Right forelimb (tissue), 1 donor: ENCODE results near the gene BUB1.
A peak's percentile ranks its signal among the peaks of the same experiment; 100 is the strongest.
"Not testable (repeated sequence)": the region's sequence is repeated elsewhere in the genome, so short reads cannot be mapped to it uniquely, and the experiment has no call there.

Experiments
- DNase-seq: peaks from one replicate; pipeline ENCODE4 v3.0.0-alpha.2; 2018

Gene BUB1

DNA sequence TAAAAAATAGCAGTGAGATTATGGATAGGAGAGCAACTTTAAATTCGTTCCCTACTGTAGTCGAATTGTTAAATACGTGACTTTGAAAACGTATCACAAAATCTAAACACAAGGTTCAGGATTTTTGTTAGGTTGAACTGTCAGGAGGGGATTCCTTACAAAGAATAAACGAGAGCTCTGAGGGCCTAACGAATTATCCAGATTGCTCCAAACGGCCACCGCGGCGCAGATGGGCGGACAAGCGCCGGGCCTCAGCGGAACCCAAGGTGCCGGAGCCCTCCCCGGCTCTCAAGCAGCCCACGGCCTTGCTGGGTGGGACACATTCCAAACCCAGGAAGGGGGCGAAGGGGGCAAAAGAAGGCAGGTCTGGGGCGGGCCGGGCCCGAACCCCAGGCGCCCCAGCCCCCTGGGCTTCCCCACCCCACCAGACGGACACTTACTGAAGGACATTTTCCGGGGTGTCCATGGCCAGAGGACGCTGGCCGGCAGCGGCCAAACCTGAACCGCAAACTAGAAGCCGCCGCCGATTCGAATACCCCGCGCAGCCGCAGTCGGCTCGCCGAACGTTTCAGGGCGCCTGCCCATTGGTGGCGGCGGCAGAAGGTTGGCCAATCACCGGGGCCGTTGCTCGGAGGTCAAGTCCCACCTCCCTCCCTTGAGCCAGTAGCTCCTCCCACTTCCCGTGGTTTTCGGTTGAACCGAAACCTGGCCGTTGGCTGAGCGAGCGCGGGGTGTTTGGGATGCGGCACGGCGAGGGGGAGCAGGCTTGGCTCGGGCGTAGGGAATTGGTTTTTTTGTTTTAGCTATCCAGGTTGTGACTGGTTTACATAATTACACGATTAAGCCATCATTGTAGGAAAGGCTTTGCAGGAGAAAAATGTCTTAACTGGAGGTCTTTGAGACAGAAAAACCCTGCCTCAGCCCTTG is at the start of gene BUB1:
BUB1 (minus strand) TSS at position 534 of the 927 bp plus-strand sequence; CDS start at position 466, 68 bp downstream.
- peak; percentile 97 for DNase-seq

DNA sequence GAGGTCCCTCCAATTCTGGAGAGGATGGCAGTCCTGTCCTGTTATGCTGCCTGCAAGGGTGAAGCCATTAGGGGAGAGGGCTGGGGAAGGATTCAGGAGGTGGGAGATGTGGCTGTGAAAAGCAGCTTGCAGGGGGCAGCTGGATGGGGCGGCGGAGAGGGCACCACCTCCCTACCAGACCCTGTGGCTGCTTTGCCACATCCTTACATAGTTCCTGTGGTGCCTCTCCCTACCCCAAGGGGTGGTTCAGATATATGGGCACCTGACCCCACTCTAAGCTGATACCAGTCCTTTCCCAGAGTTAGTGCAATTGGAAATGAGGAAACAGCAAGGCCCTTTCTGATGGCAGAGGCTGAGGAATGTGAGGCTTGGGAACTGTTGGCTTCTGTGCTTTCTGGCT is 48.4 kb upstream of the BUB1 start:
- no peak for DNase-seq

DNA sequence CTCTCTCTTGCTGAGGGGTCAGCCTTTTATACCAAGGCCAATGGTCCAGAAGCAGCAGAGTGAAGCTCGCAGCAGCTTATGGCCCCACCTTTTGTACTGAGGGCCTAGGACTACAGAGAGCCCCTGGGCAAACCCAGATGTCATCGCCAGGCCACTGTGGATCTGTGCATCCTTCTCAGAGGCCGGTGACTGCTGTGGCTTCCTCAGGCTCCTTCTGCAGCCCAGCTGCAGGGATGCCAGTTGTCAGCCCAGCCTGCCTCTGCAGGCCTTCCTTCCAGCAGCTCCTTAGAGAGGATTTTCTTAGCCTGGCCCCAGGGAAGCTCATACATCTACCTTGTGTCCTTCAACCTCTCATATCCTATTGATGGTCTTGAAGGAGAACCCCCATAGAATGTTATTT is 48.0 kb upstream of the BUB1 start:
- no peak for DNase-seq

DNA sequence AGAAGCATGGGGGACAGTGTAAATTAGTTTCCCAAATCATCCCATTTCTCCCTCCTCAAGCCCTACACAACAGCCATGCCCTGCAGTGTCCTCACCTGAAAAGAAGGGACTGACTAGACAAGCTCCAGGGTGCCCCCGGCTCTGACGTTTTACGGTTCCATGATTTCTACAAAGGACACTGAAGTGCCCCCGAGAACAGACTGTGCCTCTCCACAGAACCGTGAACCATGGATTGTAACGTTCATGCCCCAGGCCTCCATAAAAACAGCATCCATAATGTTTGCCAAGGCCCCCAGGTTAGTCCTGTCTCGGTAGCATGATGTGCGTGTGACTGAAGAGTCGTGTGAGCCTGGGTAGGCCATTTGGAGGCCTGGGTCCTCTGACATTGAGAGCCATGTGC is 47.5 kb upstream of the BUB1 start:
- no peak for DNase-seq

DNA sequence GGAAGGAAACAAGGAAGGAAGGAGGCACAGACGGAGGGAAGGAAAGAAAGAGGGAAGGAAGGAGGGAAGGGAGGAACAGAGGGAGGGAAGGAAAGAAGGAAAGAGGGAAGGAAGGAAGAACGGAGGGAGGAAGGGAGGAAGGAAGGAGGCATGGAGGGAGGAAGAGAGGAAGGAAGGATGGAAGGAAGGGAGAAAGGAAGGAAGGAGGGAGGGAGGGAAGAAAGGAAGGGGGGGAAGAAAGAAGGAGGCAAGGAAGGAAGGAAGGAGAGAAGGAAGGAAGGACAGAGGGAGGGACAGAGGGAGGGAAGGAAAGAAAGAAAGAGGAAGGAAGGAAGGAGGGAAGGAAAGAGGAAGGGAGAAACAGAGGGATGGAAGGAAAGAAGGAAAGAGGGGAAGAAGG is 47.0 kb upstream of the BUB1 start:
- DNase-seq, result no peak

DNA sequence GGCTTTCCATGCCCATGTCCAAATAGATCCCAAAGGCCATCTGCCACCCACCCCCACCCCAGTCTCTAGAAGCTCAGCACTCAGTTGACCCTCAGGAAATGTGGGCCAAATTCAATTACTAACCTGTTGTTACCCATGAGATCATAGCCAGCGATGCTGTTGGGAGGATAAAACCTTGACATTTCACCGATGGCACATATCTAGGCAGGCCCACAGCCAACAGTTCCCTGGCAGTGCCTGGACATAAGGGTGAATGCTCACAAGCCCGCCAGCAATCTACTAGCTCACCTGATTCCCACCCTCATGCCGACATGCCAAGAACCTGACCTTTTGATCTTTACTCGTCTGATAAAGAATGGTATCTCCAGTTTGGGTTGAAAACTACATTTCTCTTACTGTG is 42.7 kb upstream of the BUB1 start:
- DNase-seq, result no peak

DNA sequence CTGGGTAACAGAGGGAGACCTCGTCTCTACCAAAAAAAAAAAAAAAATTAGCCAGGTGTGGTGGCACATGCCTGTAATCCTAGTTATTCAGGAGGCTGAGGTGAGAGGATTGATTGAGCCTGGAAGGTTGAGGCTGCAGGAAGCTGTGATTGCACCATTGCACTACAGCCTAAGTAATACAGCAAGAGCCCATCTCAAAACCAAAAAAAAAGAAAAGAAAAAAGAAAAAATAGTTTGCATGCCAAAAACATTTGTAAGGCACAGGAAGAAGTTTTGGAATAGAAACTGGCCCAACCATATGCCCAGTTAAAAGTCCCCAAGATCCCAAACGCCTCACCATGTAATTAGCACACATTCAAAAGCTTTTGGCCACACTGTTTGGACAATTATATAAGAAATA is 41.1 kb upstream of the BUB1 start:
- no peak for DNase-seq

DNA sequence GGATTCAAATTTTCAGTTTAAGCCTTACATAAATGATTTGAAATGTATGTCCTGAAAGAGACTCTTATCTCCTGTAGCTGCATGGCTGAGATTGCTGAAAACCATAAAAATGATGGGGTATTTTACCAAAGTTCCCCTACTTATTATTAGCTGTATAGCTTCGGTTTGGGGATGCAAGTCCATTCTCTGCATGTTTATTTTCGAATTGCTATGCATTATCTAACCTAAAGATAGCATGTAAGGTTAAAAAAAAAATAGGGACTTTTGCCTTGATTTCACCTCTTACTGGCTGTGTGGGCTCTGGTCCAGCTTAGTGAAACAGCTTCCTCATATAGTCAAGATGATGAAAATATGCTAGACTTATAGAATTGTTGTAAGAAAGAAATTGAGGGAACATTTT is 40.5 kb upstream of the BUB1 start:
- no peak for DNase-seq

DNA sequence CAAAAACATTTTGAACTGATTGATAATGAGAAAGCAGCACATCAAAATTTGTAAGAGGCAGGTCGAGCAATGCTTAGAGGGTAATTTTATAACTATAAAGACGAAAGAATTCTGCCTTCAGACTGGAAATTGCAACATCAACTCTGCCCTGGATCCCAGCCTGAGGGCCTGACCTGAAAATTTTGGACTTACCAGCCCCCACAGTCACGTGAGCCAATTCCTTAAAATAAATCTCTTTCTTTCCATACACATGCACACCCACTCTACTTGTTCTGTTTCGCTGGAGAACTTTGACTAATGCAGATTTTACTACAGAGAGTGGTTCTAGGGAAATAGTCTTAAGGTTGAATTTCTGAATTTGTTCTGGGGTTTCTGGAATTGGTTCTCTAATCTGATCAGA is 39.9 kb upstream of the BUB1 start:
- DNase-seq, result no peak

DNA sequence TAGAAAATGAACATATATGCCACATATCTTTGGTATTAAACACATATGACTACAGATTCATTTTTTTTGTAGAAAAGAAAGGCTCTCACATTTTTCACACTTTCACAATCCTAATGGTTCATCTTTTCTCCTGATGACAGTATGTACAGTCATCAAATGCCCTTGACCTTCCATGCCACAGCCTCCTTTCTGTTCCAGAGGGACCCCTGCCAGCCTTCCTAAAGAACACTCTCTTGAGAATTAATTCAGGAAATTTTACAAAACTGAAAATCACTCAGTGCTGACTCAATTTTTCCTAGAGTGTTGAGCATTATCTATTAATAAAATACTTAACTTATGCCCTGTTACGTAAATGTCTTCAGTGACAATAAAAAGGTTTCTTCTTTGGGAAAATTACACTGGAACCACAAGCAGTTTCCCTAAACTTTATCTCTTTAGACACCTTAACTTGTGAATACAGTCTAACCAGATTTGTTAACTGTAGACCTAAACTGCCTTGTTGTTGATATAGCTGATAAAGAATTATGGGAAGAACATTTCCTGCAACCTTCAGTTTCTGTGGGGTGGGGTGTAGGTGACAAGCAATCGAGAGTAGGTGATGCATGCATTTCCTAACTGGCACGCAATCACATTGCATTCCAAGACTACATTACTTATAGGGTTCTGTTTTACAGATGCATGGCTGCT is 39.2 kb upstream of the BUB1 start:
- DNase-seq, result no peak

DNA sequence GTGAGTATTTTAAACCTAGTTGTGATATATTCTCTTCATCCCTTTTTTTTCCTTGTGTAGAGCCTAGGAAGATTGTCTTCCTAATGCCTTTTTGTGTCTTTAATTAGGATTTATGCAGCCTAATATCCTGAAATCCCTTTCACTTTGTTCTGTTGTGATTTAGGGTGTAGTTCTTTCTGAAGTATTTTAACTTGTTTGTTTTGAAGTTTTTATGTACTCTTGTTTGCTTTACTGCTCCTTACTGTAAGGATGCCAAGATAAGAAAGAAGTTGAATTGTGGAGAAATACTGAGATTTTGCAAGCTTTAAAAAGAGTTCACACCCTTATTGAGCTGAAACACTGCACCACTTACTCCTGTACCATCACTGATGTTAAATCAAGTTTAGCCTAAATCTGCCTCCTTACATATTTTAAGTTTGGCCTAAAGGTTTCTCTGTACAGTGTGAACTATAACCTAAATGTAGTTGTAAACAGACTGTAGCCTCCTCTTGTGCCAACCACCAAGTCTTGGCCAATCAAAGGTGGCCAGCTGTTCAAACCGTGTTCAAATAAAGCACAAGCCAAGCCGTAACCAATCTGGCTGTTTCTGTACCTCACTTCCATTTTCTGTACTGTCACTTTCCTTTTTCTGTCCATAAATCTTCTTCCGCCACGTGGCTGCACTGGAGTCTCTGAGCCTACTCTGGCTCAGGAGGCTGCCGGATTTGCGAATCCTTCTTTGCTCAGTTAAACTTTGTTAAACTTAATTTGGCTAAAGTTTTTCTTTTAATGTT is 36.8 kb upstream of the BUB1 start:
- DNase-seq, result no peak

DNA sequence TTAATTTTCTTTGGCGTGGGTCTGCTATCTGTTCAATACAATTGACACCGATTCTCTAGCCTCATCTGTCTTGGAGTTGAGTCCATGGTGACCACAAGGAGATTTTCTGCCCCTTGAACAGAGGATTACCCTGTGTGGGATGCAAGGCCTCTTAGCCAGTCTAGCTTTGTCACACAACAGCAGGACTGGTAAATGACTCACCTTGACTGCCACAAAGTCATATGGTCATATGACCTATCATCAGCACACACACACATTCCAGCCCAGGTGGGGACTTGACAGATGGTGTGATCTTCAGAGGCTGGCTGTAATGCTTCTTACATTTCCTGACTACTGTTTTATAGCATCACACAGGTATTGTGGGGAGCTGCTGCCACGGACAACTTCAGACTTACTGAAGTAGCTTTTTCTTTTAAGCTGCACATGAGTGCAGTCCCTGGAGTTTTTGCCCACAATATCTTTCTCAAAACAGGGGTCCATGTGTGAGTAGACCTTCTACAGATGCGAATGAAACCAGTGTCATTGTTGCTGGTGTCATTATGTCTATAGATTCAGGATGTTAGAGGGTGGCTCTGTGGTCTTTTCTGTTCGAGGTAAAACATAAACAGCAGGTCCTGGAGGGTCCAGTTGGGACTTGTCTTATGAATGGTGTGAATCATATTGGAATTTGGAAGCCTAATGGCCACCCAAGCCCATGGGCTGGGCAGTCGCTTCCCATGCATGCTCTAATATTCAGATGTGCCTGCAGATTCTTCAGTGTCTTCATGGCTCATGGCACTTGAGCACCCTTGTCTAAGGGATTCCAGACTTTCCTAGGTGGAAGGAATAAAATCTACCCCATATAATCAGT is 35.9 kb upstream of the BUB1 start:
- DNase-seq, result no peak

DNA sequence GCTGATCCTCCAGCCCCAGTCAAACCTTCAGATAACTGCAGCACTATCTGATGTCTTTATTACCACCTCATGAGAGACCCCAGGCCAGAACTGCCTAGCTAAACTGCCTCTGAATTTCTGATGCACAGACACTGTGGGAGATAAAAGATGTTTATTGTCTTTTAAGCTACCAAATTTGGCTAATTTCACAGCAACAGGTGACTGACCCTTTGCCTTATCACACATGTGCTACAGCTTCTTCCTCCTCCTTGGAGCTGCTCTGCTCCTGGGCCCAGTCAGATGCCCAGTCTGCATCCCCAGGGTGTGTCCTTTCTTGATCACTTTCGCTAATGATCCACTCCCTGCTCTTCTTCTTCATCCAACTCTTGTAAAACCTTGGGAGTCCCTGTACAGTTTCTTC is 34.9 kb upstream of the BUB1 start:
- no peak for DNase-seq

DNA sequence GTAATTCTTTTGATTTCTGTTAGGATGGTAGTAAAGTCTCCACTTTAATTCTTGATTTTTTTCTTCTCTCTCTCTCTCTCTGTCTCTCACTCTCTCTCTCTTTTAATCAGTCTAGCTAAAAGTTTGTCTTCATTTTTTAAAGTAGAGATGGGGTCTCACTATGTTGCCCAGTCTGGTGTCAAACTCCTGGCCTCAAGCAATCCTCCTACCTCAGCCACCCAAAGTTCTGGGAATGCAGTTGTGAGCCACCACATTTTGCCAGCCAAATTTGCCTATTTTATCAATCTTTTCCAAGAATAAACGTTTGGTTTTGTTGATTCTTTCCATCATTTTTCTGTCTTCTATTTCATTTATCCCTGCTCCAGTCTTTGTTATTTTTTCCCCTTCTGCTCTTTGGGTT is 30.6 kb upstream of the BUB1 start:
- DNase-seq, result no peak

DNA sequence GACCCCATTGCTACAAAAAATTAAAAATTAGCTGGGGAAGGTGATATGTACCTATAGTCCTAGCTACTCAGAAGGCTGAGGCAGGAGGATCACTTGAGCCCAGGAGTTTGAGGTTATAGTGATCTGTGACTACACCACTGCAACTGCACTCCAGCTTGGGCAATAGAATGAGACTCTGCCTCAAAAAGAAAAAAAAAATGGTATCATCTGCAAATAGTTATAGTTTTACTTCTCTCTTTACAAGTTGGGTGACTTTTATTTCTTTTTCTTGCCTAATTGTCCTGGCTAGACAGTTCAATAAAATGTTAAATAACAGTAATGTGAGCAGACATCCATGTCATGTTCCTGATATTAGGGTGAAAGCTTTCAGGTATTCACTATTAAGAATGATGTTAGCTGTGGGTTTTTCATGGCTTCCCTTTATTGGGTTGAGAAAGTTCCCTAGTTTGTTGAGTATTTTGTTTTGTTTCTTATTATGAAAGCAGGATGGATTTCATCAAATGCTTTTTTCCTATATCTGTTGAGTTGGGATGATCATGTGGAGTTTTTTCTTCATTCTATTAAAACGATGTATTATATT is 29.6 kb upstream of the BUB1 start:
- no peak for DNase-seq

DNA sequence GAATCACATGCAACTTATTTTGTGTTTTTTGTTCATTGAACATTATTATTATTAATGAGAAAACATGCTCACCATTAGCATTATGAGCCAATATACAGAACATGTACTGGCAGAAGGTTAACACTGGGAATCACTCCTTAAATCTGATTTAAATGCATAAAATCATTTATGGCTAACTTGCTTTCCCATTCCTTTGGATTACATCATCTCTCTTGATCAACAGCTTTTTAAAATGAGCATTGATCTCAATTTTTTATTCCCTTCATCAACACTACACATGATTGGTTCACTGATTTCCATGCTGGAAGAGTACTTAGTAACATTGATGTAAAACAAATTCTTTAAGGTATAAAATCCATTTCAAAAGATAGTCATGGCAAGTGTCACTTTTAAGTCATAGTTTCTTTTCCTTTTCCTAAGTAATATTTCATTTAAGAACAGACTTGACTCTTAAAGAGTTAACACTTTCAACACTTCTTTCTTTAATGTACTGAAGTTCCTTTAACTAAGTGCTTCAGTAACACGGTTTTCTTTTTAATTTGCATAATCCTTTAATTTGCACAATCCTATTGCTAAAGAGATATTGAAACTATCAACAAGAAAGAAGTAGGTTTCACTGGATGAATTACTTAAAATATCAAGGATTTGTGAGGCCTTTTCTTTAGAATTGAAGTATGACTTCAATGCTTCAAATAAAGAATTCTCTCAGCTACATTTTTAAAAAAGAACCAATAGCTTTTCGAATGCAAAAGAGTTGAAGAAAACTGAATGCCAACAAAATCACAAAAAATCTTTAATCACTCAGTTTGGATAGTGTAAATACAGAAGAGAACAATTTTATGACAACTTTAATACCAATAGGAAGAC is 24.9 kb upstream of the BUB1 start:
- no peak for DNase-seq

DNA sequence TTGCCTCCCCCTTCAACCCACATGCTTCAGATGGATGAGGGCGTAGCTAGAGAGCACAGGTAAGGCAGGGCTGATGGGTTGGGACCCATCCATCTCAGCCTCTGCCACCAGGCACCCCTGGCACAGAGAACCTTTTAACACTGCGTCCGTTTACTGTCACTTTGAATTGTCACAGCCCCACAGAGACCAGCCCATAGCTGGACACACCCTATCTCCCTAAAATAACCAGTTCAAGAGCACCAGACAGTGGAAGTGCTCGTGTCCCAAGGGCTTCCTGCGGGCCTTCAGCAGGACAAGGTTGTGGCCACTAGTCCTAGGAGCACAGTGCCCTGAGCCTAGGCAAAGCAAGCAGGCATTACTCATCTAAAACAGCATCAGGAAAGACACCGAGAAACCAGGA is 20.4 kb upstream of the BUB1 start:
- DNase-seq, result not testable (repeated sequence)

DNA sequence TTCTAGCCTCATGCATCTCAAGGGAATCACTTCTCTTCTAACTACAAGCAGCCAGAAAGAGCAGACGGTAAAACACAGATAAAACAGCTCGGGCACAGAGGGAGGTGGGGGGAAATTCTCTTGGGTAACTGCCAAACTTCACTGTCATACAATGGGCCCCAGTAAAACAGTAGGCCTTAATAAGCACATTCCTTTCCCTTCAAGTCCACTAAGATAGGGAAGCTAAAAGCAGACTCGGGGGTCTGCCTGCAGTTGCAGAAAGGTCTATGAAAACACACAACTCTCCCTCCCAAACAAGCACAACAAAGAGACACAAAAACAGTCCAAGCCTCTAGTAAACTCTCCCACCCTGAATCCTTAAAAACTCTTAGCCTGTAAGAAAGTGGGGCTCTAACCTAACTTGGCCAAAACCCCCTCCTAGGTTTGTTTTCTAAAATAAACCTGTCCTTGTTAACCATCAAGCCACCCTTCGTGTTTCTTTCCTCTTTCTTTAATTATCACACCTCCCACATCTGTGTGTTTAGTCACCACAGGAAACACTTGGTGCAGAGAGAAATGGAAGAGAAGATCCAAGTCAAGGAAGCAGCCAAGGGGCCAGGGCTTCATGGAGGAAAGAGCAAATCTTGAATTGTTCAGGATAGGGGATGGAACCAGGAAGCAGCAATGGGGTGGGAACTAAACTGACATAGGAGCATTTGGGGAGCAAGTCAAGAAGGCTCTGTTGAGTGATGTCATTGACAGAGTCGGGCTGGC is 17.5 kb upstream of the BUB1 start:
- DNase-seq, result not testable (repeated sequence)

DNA sequence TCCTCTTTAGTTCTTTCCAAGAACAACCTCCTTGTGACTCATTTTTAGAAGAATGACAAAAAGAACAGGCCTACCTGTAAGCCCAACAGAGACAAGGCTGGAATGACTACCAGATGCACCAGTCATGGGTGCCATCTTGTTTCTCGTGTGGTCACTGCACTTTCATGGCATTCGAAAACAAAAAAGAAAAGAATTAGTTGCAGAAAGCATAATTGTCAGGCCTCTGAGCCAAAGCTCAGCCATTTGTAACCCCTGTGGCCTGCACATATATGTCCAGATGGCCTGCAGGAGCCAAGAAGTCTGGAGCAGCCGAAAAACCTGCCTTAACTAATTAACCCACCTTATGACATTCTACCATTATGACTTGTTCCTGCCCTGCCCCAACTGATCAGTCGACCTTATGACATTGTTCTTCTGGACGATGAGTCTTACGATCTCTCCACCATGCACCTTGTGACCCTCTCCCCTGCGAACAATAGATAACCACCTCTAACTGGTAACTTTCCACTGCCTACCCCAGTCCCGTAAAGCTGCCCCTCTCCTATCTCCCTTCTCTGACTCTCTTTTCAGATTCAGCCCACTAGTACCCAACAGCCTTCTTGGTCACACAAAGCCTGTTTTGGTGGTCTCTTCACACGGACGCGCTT is 13.9 kb upstream of the BUB1 start:
- no peak for DNase-seq
